ENCODE results near the gene OTULINL. TPM values are rescaled to one million over a fixed set of nuclear protein-coding genes. Genes with fewer than 3 reads are reported as not detected.

The OTULINL gene
- total RNA-seq, 5 donors from 2014 or later (not counting 1 experiment from before 2014, with no cell fraction given), result 30.0 to 50.1 (median 32.6) TPM

- no peak for ATAC-seq (replicated peaks in 1 of 4)
- Mint-ChIP-seq H3K27ac (no peak overlapping the region), H3K4me3 (no peak overlapping the region), H3K4me1 (peaks cover 22 to 27% (median 25%) of the 10 kb centered on the region in 3 donors), H3K9me3 (no peaks in the 10 kb centered on the region), H3K36me3 (no peaks in the 10 kb centered on the region), H3K27me3 (no peaks in the 10 kb centered on the region)
- Histone ChIP-seq H3K4me3 (ENCODE audit: control insufficient read depth in 1 of 2, extremely low read depth in 1 of 2, low read length in 1 of 2) (no peak overlapping the region), H3K9me3 (no peaks in the 10 kb centered on the region), H3K36me3 (ENCODE audit: control insufficient read depth in 2 of 2, extremely low read depth in 1 of 2, insufficient read depth in 1 of 2, low read length in 1 of 2) (no peaks in the 10 kb centered on the region), H3K27me3 (replicated peaks in 1 of 2; ENCODE audit: control insufficient read depth in 2 of 2, extremely low read depth in 1 of 2, insufficient read depth in 2 of 2, low read length in 1 of 2) (peaks cover 0 to 7% of the 10 kb centered on the region in 2 experiments), H3K27ac (ENCODE audit: low read length) (no peak overlapping the region), H3K4me1 (ENCODE audit: control insufficient read depth in 1 of 2, extremely low read depth in 1 of 2, insufficient read depth in 2 of 2, low read length in 2 of 2) (peaks cover 13 to 23% of the 10 kb centered on the region in 2 experiments)
- WGBS (ENCODE audit: insufficient coverage), result 90% methylated on average over 4 of the region's 7 CpGs
- ChIA-PET POLR2A (interaction anchor here in 1 of 2 donors (0.6 kb wide), 1 partner anchor 42 kb away, joined by 5 read pairs; no protein-coding TSS in a partner anchor), CTCF (interaction anchor here (0.6 to 1.3 kb wide), 4 partner anchors 10 to 215 kb away, joined by 3 to 5 read pairs (median 4); no protein-coding TSS in a partner anchor)
- DNase-seq, result no peak
Observed at GRCh38 chr5:14579246-14579645, 2.3 kb upstream of the OTULINL start.

- no peak for ATAC-seq (replicated peaks in 1 of 4)
- no peaks in the 10 kb centered on the region for H3K36me3 Mint-ChIP-seq
- POLR2A ChIA-PET, result interaction anchor here in 1 of 2 donors (0.6 kb wide), 1 partner anchor 43 kb away, joined by 5 read pairs; no protein-coding TSS in a partner anchor
- no peaks in the 10 kb centered on the region for H3K27me3 Mint-ChIP-seq
- no peak for DNase-seq
- H3K9me3 Mint-ChIP-seq, result no peaks in the 10 kb centered on the region
- no peaks in the 10 kb centered on the region for H3K36me3 ChIP-seq (ENCODE audit: control insufficient read depth in 2 of 2, extremely low read depth in 1 of 2, insufficient read depth in 1 of 2, low read length in 1 of 2)
- H3K4me1 ChIP-seq (ENCODE audit: control insufficient read depth in 1 of 2, extremely low read depth in 1 of 2, insufficient read depth in 2 of 2, low read length in 2 of 2), result peaks cover 13 to 26% of the 10 kb centered on the region in 2 experiments
- H3K4me1 Mint-ChIP-seq, result peaks cover 29 to 33% (median 31%) of the 10 kb centered on the region in 3 donors
- H3K27ac ChIP-seq (ENCODE audit: low read length), result no peak overlapping the region
- peak overlapping the region in 1 of 3 donors; percentile 77 for H3K4me3 Mint-ChIP-seq
- no peak overlapping the region for H3K27ac Mint-ChIP-seq
- H3K27me3 ChIP-seq (replicated peaks in 1 of 2; ENCODE audit: control insufficient read depth in 2 of 2, extremely low read depth in 1 of 2, insufficient read depth in 2 of 2, low read length in 1 of 2), result peaks cover 0 to 7% of the 10 kb centered on the region in 2 experiments
- 100% methylated on average over 1 of the region's 4 CpGs for WGBS (ENCODE audit: insufficient coverage)
- CTCF ChIA-PET, result interaction anchor here (0.6 to 1.3 kb wide), 5 partner anchors 10 to 215 kb away, joined by 3 to 5 read pairs (median 4); no protein-coding TSS in a partner anchor
- no peaks in the 10 kb centered on the region for H3K9me3 ChIP-seq
- no peak overlapping the region for H3K4me3 ChIP-seq (ENCODE audit: control insufficient read depth in 1 of 2, extremely low read depth in 1 of 2, low read length in 1 of 2)
Observed at GRCh38 chr5:14579731-14580397, 1.7 kb upstream of the OTULINL start.

GRCh38 chr5:14580398-14581034, 1.1 kb upstream of the OTULINL start:
- Histone ChIP-seq H3K4me1 (ENCODE audit: control insufficient read depth in 1 of 2, extremely low read depth in 1 of 2, insufficient read depth in 2 of 2, low read length in 2 of 2) (peaks cover 13 to 29% of the 10 kb centered on the region in 2 experiments), H3K4me3 (ENCODE audit: control insufficient read depth in 1 of 2, extremely low read depth in 1 of 2, low read length in 1 of 2) (no peak overlapping the region), H3K9me3 (no peaks in the 10 kb centered on the region), H3K27ac (ENCODE audit: low read length) (no peak overlapping the region), H3K36me3 (ENCODE audit: control insufficient read depth in 2 of 2, extremely low read depth in 1 of 2, insufficient read depth in 1 of 2, low read length in 1 of 2) (no peaks in the 10 kb centered on the region), H3K27me3 (replicated peaks in 1 of 2; ENCODE audit: control insufficient read depth in 2 of 2, extremely low read depth in 1 of 2, insufficient read depth in 2 of 2, low read length in 1 of 2) (peaks cover 0 to 7% of the 10 kb centered on the region in 2 experiments)
- Mint-ChIP-seq H3K4me1 (peaks cover 34 to 40% (median 37%) of the 10 kb centered on the region in 3 donors), H3K9me3 (no peaks in the 10 kb centered on the region), H3K27me3 (no peaks in the 10 kb centered on the region), H3K36me3 (no peaks in the 10 kb centered on the region), H3K4me3 (peak overlapping the region; percentile 57 to 77 (median 58)), H3K27ac (peak overlapping the region in 1 of 2 donors; percentile 34)
- no CpG with 5 or more reads among the region's 6 CpGs for WGBS (ENCODE audit: insufficient coverage)
- ATAC-seq (replicated peaks in 1 of 4), result no peak
- CTCF ChIA-PET, result no interaction called here
- POLR2A ChIA-PET, result no interaction called here
- DNase-seq, result no peak

- DNase-seq (peak; percentile 74 to 91 (median 86)), ATAC-seq (replicated peaks in 1 of 4) (peak; percentile 88 to 89 (median 88))
- H3K4me3 ChIP-seq (ENCODE audit: control insufficient read depth in 1 of 2, extremely low read depth in 1 of 2, low read length in 1 of 2), result peak overlapping the region; percentile 77 to 83
- H3K4me1 Mint-ChIP-seq, result peaks cover 47 to 54% (median 52%) of the 10 kb centered on the region in 3 donors
- no peaks in the 10 kb centered on the region for H3K36me3 ChIP-seq (ENCODE audit: control insufficient read depth in 2 of 2, extremely low read depth in 1 of 2, insufficient read depth in 1 of 2, low read length in 1 of 2)
- H3K27ac ChIP-seq (ENCODE audit: low read length), result peak overlapping the region; percentile 68
- WGBS (ENCODE audit: insufficient coverage), result 5% methylated on average over 82 of the region's 86 CpGs
- ChIA-PET POLR2A (interaction anchor here in 1 of 2 donors (0.6 to 0.7 kb wide), 2 partner anchors 9 to 11 kb away, joined by 3 to 15 read pairs; no protein-coding TSS in a partner anchor), CTCF (interaction anchor here (0.5 to 3.0 kb wide), 8 partner anchors 11 to 421 kb away, joined by 3 to 16 read pairs (median 5); no protein-coding TSS in a partner anchor)
- H3K9me3 ChIP-seq, result no peaks in the 10 kb centered on the region
- peaks cover 14 to 31% of the 10 kb centered on the region in 2 experiments for H3K4me1 ChIP-seq (ENCODE audit: control insufficient read depth in 1 of 2, extremely low read depth in 1 of 2, insufficient read depth in 2 of 2, low read length in 2 of 2)
- peaks cover 0 to 7% of the 10 kb centered on the region in 2 experiments for H3K27me3 ChIP-seq (replicated peaks in 1 of 2; ENCODE audit: control insufficient read depth in 2 of 2, extremely low read depth in 1 of 2, insufficient read depth in 2 of 2, low read length in 1 of 2)
- H3K9me3 Mint-ChIP-seq, result no peaks in the 10 kb centered on the region
- peak overlapping the region; percentile 89 to 90 for H3K27ac Mint-ChIP-seq
- H3K36me3 Mint-ChIP-seq, result no peaks in the 10 kb centered on the region
- H3K27me3 Mint-ChIP-seq, result no peaks in the 10 kb centered on the region
- peak overlapping the region; percentile 77 to 85 (median 85) for H3K4me3 Mint-ChIP-seq
Observed at GRCh38 chr5:14581891-14582796, 552 bp downstream of the OTULINL start.

- no peaks in the 10 kb centered on the region for H3K36me3 Mint-ChIP-seq
- no peaks in the 10 kb centered on the region for H3K27me3 Mint-ChIP-seq
- H3K9me3 Mint-ChIP-seq, result no peaks in the 10 kb centered on the region
- Histone ChIP-seq H3K4me3 (ENCODE audit: control insufficient read depth in 1 of 2, extremely low read depth in 1 of 2, low read length in 1 of 2) (peak overlapping the region; percentile 77 to 83), H3K4me1 (ENCODE audit: control insufficient read depth in 1 of 2, extremely low read depth in 1 of 2, insufficient read depth in 2 of 2, low read length in 2 of 2) (peaks cover 14 to 31% of the 10 kb centered on the region in 2 experiments), H3K36me3 (ENCODE audit: control insufficient read depth in 2 of 2, extremely low read depth in 1 of 2, insufficient read depth in 1 of 2, low read length in 1 of 2) (no peaks in the 10 kb centered on the region), H3K27ac (ENCODE audit: low read length) (peak overlapping the region; percentile 68), H3K9me3 (no peaks in the 10 kb centered on the region), H3K27me3 (replicated peaks in 1 of 2; ENCODE audit: control insufficient read depth in 2 of 2, extremely low read depth in 1 of 2, insufficient read depth in 2 of 2, low read length in 1 of 2) (peaks cover 0 to 7% of the 10 kb centered on the region in 2 experiments)
- peak overlapping the region; percentile 77 to 85 (median 85) for H3K4me3 Mint-ChIP-seq
- WGBS (ENCODE audit: insufficient coverage), result 68% methylated on average over 8 of the region's 9 CpGs
- H3K27ac Mint-ChIP-seq, result peak overlapping the region; percentile 89 to 90
- ChIA-PET POLR2A (interaction anchor here in 1 of 2 donors (0.7 kb wide), 1 partner anchor 9 kb away, joined by 15 read pairs; no protein-coding TSS in a partner anchor), CTCF (interaction anchor here (0.5 to 3.0 kb wide), 9 partner anchors 10 to 421 kb away, joined by 3 to 16 read pairs (median 4); no protein-coding TSS in a partner anchor)
- DNase-seq (peak in 1 of 35 experiments; percentile 26), ATAC-seq (replicated peaks in 1 of 4) (no peak)
- H3K4me1 Mint-ChIP-seq, result peaks cover 52 to 58% (median 56%) of the 10 kb centered on the region in 3 donors
Observed at GRCh38 chr5:14582797-14583137, 1.2 kb downstream of the OTULINL start.

Data from T-cell (primary cell).